C1 segment of cervical spinal cord (tissue), 14 donors: Measurements from ENCODE around the gene FOXP4.
A peak's percentile ranks its signal among the peaks of the same experiment; 100 is the strongest.

Experiments
- DNase-seq, 14 donors: peaks; one replicate each; lab custom pipeline; 2025; lab: John Stamatoyannopoulos, UW

Gene FOXP4

GRCh38 chr6:41546475-41546865 lies 289 bp downstream of the FOXP4 start:
- peak in 1 of 14 donors; percentile 77 for DNase-seq

GRCh38 chr6:41546866-41547798 lies 951 bp downstream of the FOXP4 start:
- peak in 5 of 14 donors; percentile 4 to 60 (median 43) for DNase-seq

- DNase-seq, result no peak
These were observed 1.6 kb downstream of the FOXP4 start for GRCh38 chr6:41547799-41548097.

- no peak for DNase-seq
These were observed 2.1 kb downstream of the FOXP4 start for GRCh38 chr6:41548098-41548840.

GRCh38 chr6:41548841-41549642 lies 2.9 kb downstream of the FOXP4 start:
- no peak for DNase-seq

- DNase-seq, result no peak
These were observed 3.5 kb downstream of the FOXP4 start for GRCh38 chr6:41549673-41550072.

GRCh38 chr6:41551086-41551700 lies 5.0 kb downstream of the FOXP4 start:
- DNase-seq, result no peak

GRCh38 chr6:41551857-41552256 lies 5.7 kb downstream of the FOXP4 start:
- no peak for DNase-seq

- no peak for DNase-seq
These were observed 6.5 kb downstream of the FOXP4 start for GRCh38 chr6:41552723-41553122.

GRCh38 chr6:41553405-41553999 lies 7.3 kb downstream of the FOXP4 start:
- no peak for DNase-seq

GRCh38 chr6:41555326-41556300 lies 9.4 kb downstream of the FOXP4 start:
- no peak for DNase-seq

GRCh38 chr6:41557335-41557734 lies 11.2 kb downstream of the FOXP4 start:
- no peak for DNase-seq

GRCh38 chr6:41558033-41558807 lies 12.0 kb downstream of the FOXP4 start:
- no peak for DNase-seq

- DNase-seq, result no peak
These were observed 13.7 kb downstream of the FOXP4 start for GRCh38 chr6:41559655-41560427.

GRCh38 chr6:41560431-41561192 lies 14.4 kb downstream of the FOXP4 start:
- DNase-seq, result peak in 2 of 14 donors; percentile 20 to 24

GRCh38 chr6:41561416-41561815 lies 15.2 kb downstream of the FOXP4 start:
- DNase-seq, result no peak
